Measurements from ENCODE around the gene FAM53B. TPM values are rescaled to one million over a fixed set of nuclear protein-coding genes. Genes with fewer than 3 reads are reported as not detected.
A peak's percentile ranks its signal among the peaks of the same experiment; 100 is the strongest.

FAM53B gene
- polyA plus RNA-seq, 1 donor = 21.3 TPM

- no peaks in the 10 kb centered on the region for H3K27me3 ChIP-seq (ENCODE audit: control insufficient read depth, insufficient read depth, low read length)
- peaks cover 32% of the 10 kb centered on the region for H3K36me3 ChIP-seq (ENCODE audit: control insufficient read depth, insufficient read depth, low read length)
- no peaks in the 10 kb centered on the region for H3K9me3 ChIP-seq (ENCODE audit: control insufficient read depth, low read depth, low read length)
- no peak for DNase-seq
- no peak overlapping the region for H3K27ac ChIP-seq (ENCODE audit: low read length)
- H3K4me3 ChIP-seq (ENCODE audit: low read length) = no peak overlapping the region
- peaks cover 55% of the 10 kb centered on the region for H3K4me1 ChIP-seq (ENCODE audit: control insufficient read depth, insufficient read depth, low read length)
- no CpG with 5 or more reads among the region's 8 CpGs for WGBS (ENCODE audit: insufficient coverage, low lambda C conversion rate)
These were observed 91.5 kb downstream of the FAM53B start for GRCh38 chr10:124652701-124653100.

DNA sequence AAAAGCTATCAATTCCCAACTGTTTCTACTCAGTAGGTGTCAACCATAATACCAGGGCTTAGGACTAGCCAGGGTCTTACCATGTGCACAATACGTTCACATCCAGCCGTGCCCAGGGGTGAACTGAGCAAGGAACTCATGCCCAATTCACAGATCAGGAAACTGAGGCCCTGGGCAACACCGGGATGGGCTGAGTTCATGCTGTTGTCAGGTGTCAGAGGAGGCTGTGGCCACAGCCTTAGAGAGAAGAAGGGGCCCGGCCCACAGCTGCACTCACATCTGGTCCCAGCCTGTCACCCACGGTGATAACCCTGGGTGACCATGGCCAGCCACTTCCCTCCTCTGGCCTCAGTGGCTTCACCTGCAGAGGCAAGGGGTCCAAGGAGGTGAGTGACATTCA is 92.0 kb downstream of the FAM53B start:
- Histone ChIP-seq H3K27ac (ENCODE audit: low read length) (peak overlapping the region; percentile 78), H3K4me1 (ENCODE audit: control insufficient read depth, insufficient read depth, low read length) (peaks cover 60% of the 10 kb centered on the region), H3K27me3 (ENCODE audit: control insufficient read depth, insufficient read depth, low read length) (no peaks in the 10 kb centered on the region), H3K9me3 (ENCODE audit: control insufficient read depth, low read depth, low read length) (no peaks in the 10 kb centered on the region), H3K4me3 (ENCODE audit: low read length) (no peak overlapping the region), H3K36me3 (ENCODE audit: control insufficient read depth, insufficient read depth, low read length) (peaks cover 30% of the 10 kb centered on the region)
- no peak for DNase-seq
- no CpG with 5 or more reads among the region's 5 CpGs for WGBS (ENCODE audit: insufficient coverage, low lambda C conversion rate)

DNA sequence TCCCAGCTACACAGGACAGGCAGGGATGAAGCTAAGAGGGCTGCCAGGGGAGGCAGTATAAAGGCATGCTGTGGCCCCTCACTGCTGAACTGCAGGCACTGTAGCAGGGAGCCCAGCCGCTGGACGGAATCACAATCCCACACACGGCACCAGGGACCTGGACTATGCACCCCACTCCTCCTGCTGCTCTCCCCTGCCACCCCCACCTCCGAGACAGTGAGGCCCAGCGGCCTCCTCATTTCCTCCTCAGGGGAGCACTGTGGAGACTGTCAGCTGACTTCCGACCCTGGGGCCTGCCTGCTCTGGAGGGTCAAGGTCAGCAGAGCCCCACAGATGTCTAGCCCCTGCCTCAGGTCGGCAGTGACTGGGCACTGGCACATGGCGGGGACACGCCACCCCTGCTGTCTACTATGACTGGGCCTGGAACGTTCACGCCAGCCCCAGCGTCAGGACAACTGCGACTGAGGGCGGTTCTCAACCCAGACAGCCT is 92.7 kb downstream of the FAM53B start:
- peak; percentile 70 to 82 for DNase-seq
- Histone ChIP-seq H3K27me3 (ENCODE audit: control insufficient read depth, insufficient read depth, low read length) (no peaks in the 10 kb centered on the region), H3K4me1 (ENCODE audit: control insufficient read depth, insufficient read depth, low read length) (peaks cover 68% of the 10 kb centered on the region), H3K4me3 (ENCODE audit: low read length) (no peak overlapping the region), H3K27ac (ENCODE audit: low read length) (peak overlapping the region; percentile 78), H3K36me3 (ENCODE audit: control insufficient read depth, insufficient read depth, low read length) (peaks cover 31% of the 10 kb centered on the region), H3K9me3 (ENCODE audit: control insufficient read depth, low read depth, low read length) (no peaks in the 10 kb centered on the region)
- WGBS (ENCODE audit: insufficient coverage, low lambda C conversion rate) = no CpG with 5 or more reads among the region's 14 CpGs

GRCh38 chr10:124650820-124651401 is 93.3 kb downstream of the FAM53B start:
- no peak for DNase-seq
- no CpG with 5 or more reads among the region's 13 CpGs for WGBS (ENCODE audit: insufficient coverage, low lambda C conversion rate)
- peaks cover 73% of the 10 kb centered on the region for H3K4me1 ChIP-seq (ENCODE audit: control insufficient read depth, insufficient read depth, low read length)

GRCh38 chr10:124650263-124650662 is 93.9 kb downstream of the FAM53B start:
- Histone ChIP-seq H3K36me3 (ENCODE audit: control insufficient read depth, insufficient read depth, low read length) (peaks cover 19% of the 10 kb centered on the region), H3K9me3 (ENCODE audit: control insufficient read depth, low read depth, low read length) (no peaks in the 10 kb centered on the region), H3K4me1 (ENCODE audit: control insufficient read depth, insufficient read depth, low read length) (peaks cover 78% of the 10 kb centered on the region), H3K27ac (ENCODE audit: low read length) (peak overlapping the region; percentile 36), H3K4me3 (ENCODE audit: low read length) (no peak overlapping the region), H3K27me3 (ENCODE audit: control insufficient read depth, insufficient read depth, low read length) (no peaks in the 10 kb centered on the region)
- no peak for DNase-seq
- WGBS (ENCODE audit: insufficient coverage, low lambda C conversion rate) = no CpG with 5 or more reads among the region's 12 CpGs

More at GRCh38 chr10:124650820-124651401, 93.3 kb downstream of the FAM53B start:
- Histone ChIP-seq H3K4me3 (ENCODE audit: low read length) (no peak overlapping the region), H3K9me3 (ENCODE audit: control insufficient read depth, low read depth, low read length) (no peaks in the 10 kb centered on the region), H3K27me3 (ENCODE audit: control insufficient read depth, insufficient read depth, low read length) (no peaks in the 10 kb centered on the region), H3K36me3 (ENCODE audit: control insufficient read depth, insufficient read depth, low read length) (peaks cover 26% of the 10 kb centered on the region), H3K27ac (ENCODE audit: low read length) (peak overlapping the region; percentile 78)

- peak overlapping the region; percentile 36 for H3K27ac ChIP-seq (ENCODE audit: low read length)
- WGBS (ENCODE audit: insufficient coverage, low lambda C conversion rate) = no CpG with 5 or more reads among the region's 5 CpGs
- no peaks in the 10 kb centered on the region for H3K9me3 ChIP-seq (ENCODE audit: control insufficient read depth, low read depth, low read length)
- H3K36me3 ChIP-seq (ENCODE audit: control insufficient read depth, insufficient read depth, low read length) = peaks cover 15% of the 10 kb centered on the region
- peaks cover 75% of the 10 kb centered on the region for H3K4me1 ChIP-seq (ENCODE audit: control insufficient read depth, insufficient read depth, low read length)
- no peak for DNase-seq
- H3K4me3 ChIP-seq (ENCODE audit: low read length) = no peak overlapping the region
- no peaks in the 10 kb centered on the region for H3K27me3 ChIP-seq (ENCODE audit: control insufficient read depth, insufficient read depth, low read length)
These were observed 95.0 kb downstream of the FAM53B start for GRCh38 chr10:124649214-124649613.

- Histone ChIP-seq H3K4me1 (ENCODE audit: control insufficient read depth, insufficient read depth, low read length) (peaks cover 75% of the 10 kb centered on the region), H3K36me3 (ENCODE audit: control insufficient read depth, insufficient read depth, low read length) (peaks cover 11% of the 10 kb centered on the region), H3K27ac (ENCODE audit: low read length) (peak overlapping the region; percentile 45), H3K9me3 (ENCODE audit: control insufficient read depth, low read depth, low read length) (no peaks in the 10 kb centered on the region), H3K4me3 (ENCODE audit: low read length) (no peak overlapping the region), H3K27me3 (ENCODE audit: control insufficient read depth, insufficient read depth, low read length) (no peaks in the 10 kb centered on the region)
- no CpG with 5 or more reads among the region's 9 CpGs for WGBS (ENCODE audit: insufficient coverage, low lambda C conversion rate)
- DNase-seq = peak; percentile 55 to 71
These were observed 95.4 kb downstream of the FAM53B start for GRCh38 chr10:124648738-124649137.

DNA sequence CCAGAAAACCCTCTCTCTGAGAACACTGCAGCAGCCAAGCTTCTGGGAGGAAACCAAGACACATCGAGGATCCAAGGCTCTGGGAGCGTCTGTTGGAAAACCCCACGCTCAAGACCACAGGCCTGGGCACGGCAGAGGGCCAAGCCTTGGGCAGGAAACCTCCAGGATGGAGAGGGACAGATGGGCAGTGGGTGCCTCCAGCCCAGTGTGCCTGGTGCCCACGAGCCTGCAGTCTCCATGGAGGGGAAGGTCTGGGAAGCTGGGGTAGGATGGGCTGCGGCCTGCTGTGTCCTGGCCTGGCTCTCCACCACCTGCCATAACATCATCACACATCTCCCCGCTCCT is 96.1 kb downstream of the FAM53B start:
- no peak for DNase-seq
- Histone ChIP-seq H3K4me1 (ENCODE audit: control insufficient read depth, insufficient read depth, low read length) (peaks cover 72% of the 10 kb centered on the region), H3K9me3 (ENCODE audit: control insufficient read depth, low read depth, low read length) (peaks cover 2% of the 10 kb centered on the region), H3K36me3 (ENCODE audit: control insufficient read depth, insufficient read depth, low read length) (peaks cover 9% of the 10 kb centered on the region), H3K4me3 (ENCODE audit: low read length) (no peak overlapping the region), H3K27ac (ENCODE audit: low read length) (peak overlapping the region; percentile 45), H3K27me3 (ENCODE audit: control insufficient read depth, insufficient read depth, low read length) (no peaks in the 10 kb centered on the region)
- no CpG with 5 or more reads among the region's 7 CpGs for WGBS (ENCODE audit: insufficient coverage, low lambda C conversion rate)

DNA sequence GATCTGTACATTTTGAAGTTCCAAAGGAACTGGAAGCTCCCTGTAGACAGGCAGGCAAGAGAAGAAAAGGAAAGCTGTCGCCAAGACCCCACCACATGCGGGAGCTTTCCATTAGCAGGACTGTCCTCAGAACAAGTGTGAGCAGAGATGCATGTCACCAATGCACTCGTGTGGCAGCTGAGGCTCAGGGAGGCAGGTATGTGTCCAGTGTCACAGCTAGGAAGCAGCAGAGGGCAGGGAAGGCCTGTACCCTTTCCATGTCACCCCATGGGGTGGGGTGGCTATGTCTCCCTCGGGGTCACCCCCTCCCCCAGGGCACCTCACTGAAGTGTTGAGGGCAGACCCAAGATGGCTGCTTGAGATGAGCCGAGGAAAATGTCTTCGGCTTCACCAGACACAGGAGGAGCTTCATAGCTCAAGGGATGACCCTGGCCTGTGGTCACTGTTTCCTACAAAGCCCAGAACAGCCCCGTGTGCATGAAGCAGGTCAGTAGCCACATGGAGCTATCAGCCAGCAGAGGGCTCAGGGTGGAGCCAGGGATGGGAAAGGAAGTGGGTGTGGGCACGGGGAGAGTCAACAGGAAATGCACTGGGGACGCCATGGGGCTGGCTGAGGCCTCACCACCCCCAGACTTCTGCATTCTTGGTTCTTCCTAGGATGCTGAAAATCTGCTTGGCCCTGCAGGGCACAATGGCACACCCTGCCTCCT is 96.6 kb downstream of the FAM53B start:
- H3K4me3 ChIP-seq (ENCODE audit: low read length) = no peak overlapping the region
- peak overlapping the region; percentile 45 for H3K27ac ChIP-seq (ENCODE audit: low read length)
- no peaks in the 10 kb centered on the region for H3K27me3 ChIP-seq (ENCODE audit: control insufficient read depth, insufficient read depth, low read length)
- peaks cover 69% of the 10 kb centered on the region for H3K4me1 ChIP-seq (ENCODE audit: control insufficient read depth, insufficient read depth, low read length)
- DNase-seq = peak; percentile 41 to 52
- H3K9me3 ChIP-seq (ENCODE audit: control insufficient read depth, low read depth, low read length) = peaks cover 2% of the 10 kb centered on the region
- WGBS (ENCODE audit: insufficient coverage, low lambda C conversion rate) = no CpG with 5 or more reads among the region's 9 CpGs
- H3K36me3 ChIP-seq (ENCODE audit: control insufficient read depth, insufficient read depth, low read length) = peaks cover 13% of the 10 kb centered on the region

- peak; percentile 92 to 94 for DNase-seq
- no peak overlapping the region for H3K4me3 ChIP-seq (ENCODE audit: low read length)
- no peaks in the 10 kb centered on the region for H3K27me3 ChIP-seq (ENCODE audit: control insufficient read depth, insufficient read depth, low read length)
- no CpG with 5 or more reads among the region's 19 CpGs for WGBS (ENCODE audit: insufficient coverage, low lambda C conversion rate)
- peak overlapping the region; percentile 53 for H3K27ac ChIP-seq (ENCODE audit: low read length)
- peaks cover 63% of the 10 kb centered on the region for H3K4me1 ChIP-seq (ENCODE audit: control insufficient read depth, insufficient read depth, low read length)
- H3K36me3 ChIP-seq (ENCODE audit: control insufficient read depth, insufficient read depth, low read length) = peaks cover 19% of the 10 kb centered on the region
- H3K9me3 ChIP-seq (ENCODE audit: control insufficient read depth, low read depth, low read length) = peaks cover 2% of the 10 kb centered on the region
These were observed 97.5 kb downstream of the FAM53B start for GRCh38 chr10:124646483-124647352.
